ENCODE measurements around the gene CDK14.
"Not testable (repeated sequence)": the region's sequence is repeated elsewhere in the genome, so short reads cannot be mapped to it uniquely, and the experiment has no call there.

The CDK14 gene

DNA sequence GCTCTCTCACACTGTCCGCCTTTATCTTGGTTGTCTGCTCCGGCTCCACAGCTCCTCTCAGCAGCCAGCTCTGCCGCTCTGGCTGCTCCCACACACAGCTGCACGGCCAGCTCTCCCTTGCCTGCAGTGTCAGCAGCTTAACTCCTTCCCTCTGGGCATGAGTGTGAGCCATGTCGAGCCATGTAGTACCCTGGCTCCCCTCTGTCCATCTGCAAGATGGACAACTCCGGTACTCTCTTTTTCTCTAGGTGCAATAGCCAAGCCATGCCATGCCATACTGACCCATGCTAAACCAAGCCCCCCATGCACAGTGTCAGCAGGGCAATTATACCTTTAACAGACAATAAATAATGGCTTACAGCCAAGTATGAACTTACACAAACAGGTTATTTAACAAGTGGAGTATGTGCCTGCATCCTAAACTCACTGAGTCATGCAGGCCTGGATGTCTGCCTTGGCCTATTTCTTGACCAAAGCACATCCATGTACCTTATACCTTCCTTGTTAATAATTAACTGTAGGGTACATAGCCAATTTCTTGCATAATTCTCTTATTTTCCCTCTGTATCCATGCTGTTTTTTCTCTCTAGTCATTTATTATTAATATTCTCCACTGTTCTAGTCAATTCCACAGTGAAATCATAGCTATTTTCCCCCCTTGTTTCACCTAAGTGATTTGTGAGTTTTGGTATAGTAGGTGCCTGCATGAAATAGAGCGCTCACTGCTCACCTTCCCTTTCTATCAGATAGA, 170.9 kb downstream of the CDK14 start:
- Histone ChIP-seq H3F3A (ENCODE audit: insufficient read depth, low read length) (peaks cover 3% of the 10 kb centered on the region; the same call in 1 of the 2 replicates), H3K9me2 (replicated peaks; ENCODE audit: insufficient read depth, low read length) (no peaks in the 10 kb centered on the region), H3K27me3 (replicated peaks; ENCODE audit: insufficient read depth, low read length) (no peaks in the 10 kb centered on the region), H4K20me1 (ENCODE audit: insufficient read depth, low read length) (no peaks in the 10 kb centered on the region), H3K9ac (ENCODE audit: low read length) (no peak overlapping the region), H2AFZ (ENCODE audit: low read length) (no peak overlapping the region), H3K4me1 (ENCODE audit: low read length) (peaks cover 8% of the 10 kb centered on the region), H3K36me3 (replicated peaks; ENCODE audit: insufficient read depth, low read length) (peaks cover 13% of the 10 kb centered on the region), H3K4me2 (ENCODE audit: low read depth, low read length) (no peak overlapping the region), H3K27ac (ENCODE audit: low read length) (no peak overlapping the region), H3K79me2 (ENCODE audit: low read length) (peaks cover 100% of the 10 kb centered on the region), H3K9me3 (replicated peaks; ENCODE audit: insufficient read depth, low read length) (no peaks in the 10 kb centered on the region), H3K4me3 (ENCODE audit: low read length) (no peak overlapping the region)
- no peak for DNase-seq
- TF ChIP-seq, protein P1, sequence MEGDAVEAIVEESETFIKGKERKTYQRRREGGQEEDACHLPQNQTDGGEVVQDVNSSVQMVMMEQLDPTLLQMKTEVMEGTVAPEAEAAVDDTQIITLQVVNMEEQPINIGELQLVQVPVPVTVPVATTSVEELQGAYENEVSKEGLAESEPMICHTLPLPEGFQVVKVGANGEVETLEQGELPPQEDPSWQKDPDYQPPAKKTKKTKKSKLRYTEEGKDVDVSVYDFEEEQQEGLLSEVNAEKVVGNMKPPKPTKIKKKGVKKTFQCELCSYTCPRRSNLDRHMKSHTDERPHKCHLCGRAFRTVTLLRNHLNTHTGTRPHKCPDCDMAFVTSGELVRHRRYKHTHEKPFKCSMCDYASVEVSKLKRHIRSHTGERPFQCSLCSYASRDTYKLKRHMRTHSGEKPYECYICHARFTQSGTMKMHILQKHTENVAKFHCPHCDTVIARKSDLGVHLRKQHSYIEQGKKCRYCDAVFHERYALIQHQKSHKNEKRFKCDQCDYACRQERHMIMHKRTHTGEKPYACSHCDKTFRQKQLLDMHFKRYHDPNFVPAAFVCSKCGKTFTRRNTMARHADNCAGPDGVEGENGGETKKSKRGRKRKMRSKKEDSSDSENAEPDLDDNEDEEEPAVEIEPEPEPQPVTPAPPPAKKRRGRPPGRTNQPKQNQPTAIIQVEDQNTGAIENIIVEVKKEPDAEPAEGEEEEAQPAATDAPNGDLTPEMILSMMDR (IDR thresholded peaks at IDR 0.05; ENCODE audit: low read length): no peak
- TF ChIP-seq EZH2phosphoT487 (IDR thresholded peaks at IDR 0.05; ENCODE audit: low read length): no peak
- TF ChIP-seq EZH2 (optimal IDR thresholded peaks at IDR 0.05; ENCODE audit: low read depth, low read length): no peak

DNA sequence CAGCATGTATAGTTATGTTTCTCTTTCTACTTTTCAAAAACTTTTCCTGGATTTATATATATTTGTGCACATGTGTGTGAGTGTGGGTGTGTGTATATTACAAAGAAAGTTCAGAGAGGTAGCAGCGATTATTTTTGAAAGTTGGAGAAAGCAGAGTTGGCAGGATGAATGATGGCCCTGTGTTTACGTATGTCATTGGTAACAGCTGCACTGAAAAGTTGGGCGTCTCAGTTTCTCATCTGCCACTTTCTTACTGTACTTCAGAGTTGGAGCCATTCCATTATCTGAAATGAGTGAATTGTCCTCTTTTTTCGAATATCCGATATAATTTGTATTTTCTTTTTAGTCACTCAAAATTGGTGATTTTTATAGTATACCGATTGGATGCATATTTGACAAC, 172.2 kb downstream of the CDK14 start:
- DNase-seq: no peak
- Histone ChIP-seq H3K27ac (ENCODE audit: low read length) (no peak overlapping the region), H3F3A (ENCODE audit: insufficient read depth, low read length) (peaks cover 15% of the 10 kb centered on the region), H3K36me3 (replicated peaks; ENCODE audit: insufficient read depth, low read length) (peaks cover 13% of the 10 kb centered on the region), H2AFZ (ENCODE audit: low read length) (no peak overlapping the region), H3K9ac (ENCODE audit: low read length) (no peak overlapping the region), H3K79me2 (ENCODE audit: low read length) (peaks cover 100% of the 10 kb centered on the region), H3K4me2 (ENCODE audit: low read depth, low read length) (no peak overlapping the region), H3K9me3 (replicated peaks; ENCODE audit: insufficient read depth, low read length) (no peaks in the 10 kb centered on the region), H3K4me1 (ENCODE audit: low read length) (peaks cover 22% of the 10 kb centered on the region), H3K9me2 (replicated peaks; ENCODE audit: insufficient read depth, low read length) (no peaks in the 10 kb centered on the region), H3K4me3 (ENCODE audit: low read length) (no peak overlapping the region), H3K27me3 (replicated peaks; ENCODE audit: insufficient read depth, low read length) (no peaks in the 10 kb centered on the region), H4K20me1 (ENCODE audit: insufficient read depth, low read length) (no peaks in the 10 kb centered on the region)
- TF ChIP-seq, protein P1 (IDR thresholded peaks at IDR 0.05; ENCODE audit: low read length): no peak
- TF ChIP-seq EZH2 (optimal IDR thresholded peaks at IDR 0.05; ENCODE audit: low read depth, low read length) (no peak), EZH2phosphoT487 (IDR thresholded peaks at IDR 0.05; ENCODE audit: low read length) (no peak)

DNA sequence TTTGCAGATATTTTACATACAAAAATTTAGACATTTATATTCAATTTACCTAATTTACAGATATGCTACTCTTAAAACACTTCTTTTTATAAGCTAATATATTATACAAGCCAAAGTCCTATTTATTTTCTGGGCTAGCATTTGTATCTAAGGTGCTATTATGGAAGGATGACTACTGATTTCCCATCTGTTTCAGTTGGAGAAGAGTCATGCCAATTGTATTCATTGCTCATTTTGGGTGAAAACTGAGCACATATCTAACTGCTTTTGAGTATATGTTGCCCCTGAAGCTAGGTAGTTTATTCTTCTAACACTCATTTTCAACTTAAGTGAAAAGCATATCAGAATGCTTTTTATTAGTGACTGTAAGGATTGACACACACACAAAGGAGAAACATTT, 172.9 kb downstream of the CDK14 start:
- no peaks in the 10 kb centered on the region for H3K27me3 ChIP-seq (replicated peaks; ENCODE audit: insufficient read depth, low read length)
- no peaks in the 10 kb centered on the region for H4K20me1 ChIP-seq (ENCODE audit: insufficient read depth, low read length)
- H3K27ac ChIP-seq (ENCODE audit: low read length): no peak overlapping the region

DNA sequence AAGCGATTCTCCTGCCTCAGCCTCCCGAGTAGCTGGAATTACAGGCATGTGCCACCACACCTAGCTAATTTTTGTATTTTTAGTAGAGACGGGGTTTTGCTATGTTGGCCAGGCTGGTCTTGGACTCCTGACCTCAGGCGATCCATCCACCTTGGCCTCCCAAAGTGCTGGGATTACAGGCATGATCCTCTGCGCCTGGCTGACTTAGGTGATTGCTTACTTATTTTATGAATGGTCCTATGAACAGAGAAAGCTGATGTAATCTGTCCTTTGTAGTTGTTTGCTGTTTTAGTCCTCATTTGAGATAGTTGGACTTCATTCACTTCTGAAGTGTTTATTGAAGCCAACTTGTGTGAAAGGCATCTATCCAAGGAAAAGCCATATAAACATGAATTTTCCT, 173.4 kb downstream of the CDK14 start:
- H3K9ac ChIP-seq (ENCODE audit: low read length); DNase-seq; H4K20me1 ChIP-seq (ENCODE audit: insufficient read depth, low read length); H3K27ac ChIP-seq (ENCODE audit: low read length); H2AFZ ChIP-seq (ENCODE audit: low read length); H3K4me3 ChIP-seq (ENCODE audit: low read length); H3K4me2 ChIP-seq (ENCODE audit: low read depth, low read length); H3K9me2 ChIP-seq (replicated peaks; ENCODE audit: insufficient read depth, low read length); H3K9me3 ChIP-seq (replicated peaks; ENCODE audit: insufficient read depth, low read length); H3K27me3 ChIP-seq (replicated peaks; ENCODE audit: insufficient read depth, low read length): not testable (repeated sequence)
- H3K36me3 ChIP-seq (replicated peaks; ENCODE audit: insufficient read depth, low read length): peaks cover 17% of the 10 kb centered on the region
- peaks cover 100% of the 10 kb centered on the region for H3K79me2 ChIP-seq (ENCODE audit: low read length)
- H3F3A ChIP-seq (ENCODE audit: insufficient read depth, low read length): peaks cover 18% of the 10 kb centered on the region
- H3K4me1 ChIP-seq (ENCODE audit: low read length): peaks cover 33% of the 10 kb centered on the region

More for the DNA sequence above, 172.9 kb downstream of the CDK14 start:
- Histone ChIP-seq H3K4me2 (ENCODE audit: low read depth, low read length) (no peak overlapping the region), H3K79me2 (ENCODE audit: low read length) (peaks cover 100% of the 10 kb centered on the region), H3F3A (ENCODE audit: insufficient read depth, low read length) (peaks cover 18% of the 10 kb centered on the region), H3K9ac (ENCODE audit: low read length) (no peak overlapping the region), H3K9me2 (replicated peaks; ENCODE audit: insufficient read depth, low read length) (no peaks in the 10 kb centered on the region), H2AFZ (ENCODE audit: low read length) (no peak overlapping the region), H3K36me3 (replicated peaks; ENCODE audit: insufficient read depth, low read length) (peaks cover 13% of the 10 kb centered on the region), H3K4me3 (ENCODE audit: low read length) (no peak overlapping the region), H3K4me1 (ENCODE audit: low read length) (peaks cover 27% of the 10 kb centered on the region), H3K9me3 (replicated peaks; ENCODE audit: insufficient read depth, low read length) (no peaks in the 10 kb centered on the region)
- DNase-seq: no peak
- TF ChIP-seq EZH2phosphoT487 (IDR thresholded peaks at IDR 0.05; ENCODE audit: low read length) (no peak), EZH2 (optimal IDR thresholded peaks at IDR 0.05; ENCODE audit: low read depth, low read length) (no peak)
- TF ChIP-seq, protein P1 (IDR thresholded peaks at IDR 0.05; ENCODE audit: low read length): no peak
